HG03460 (cell line): ENCODE measurements around the gene SLC39A1.

Source experiments
- ATAC-seq: cut with Tn5 transposase; IDR thresholded peaks from one replicate; pipeline ENCODE4 v1.9.1; 2021; ENCODE audit not compliant: unreplicated experiment

SLC39A1 gene

GRCh38 chr1:153953859-153954365 is 9.4 kb downstream of the SLC39A1 start:
- ATAC-seq, result no peak

DNA sequence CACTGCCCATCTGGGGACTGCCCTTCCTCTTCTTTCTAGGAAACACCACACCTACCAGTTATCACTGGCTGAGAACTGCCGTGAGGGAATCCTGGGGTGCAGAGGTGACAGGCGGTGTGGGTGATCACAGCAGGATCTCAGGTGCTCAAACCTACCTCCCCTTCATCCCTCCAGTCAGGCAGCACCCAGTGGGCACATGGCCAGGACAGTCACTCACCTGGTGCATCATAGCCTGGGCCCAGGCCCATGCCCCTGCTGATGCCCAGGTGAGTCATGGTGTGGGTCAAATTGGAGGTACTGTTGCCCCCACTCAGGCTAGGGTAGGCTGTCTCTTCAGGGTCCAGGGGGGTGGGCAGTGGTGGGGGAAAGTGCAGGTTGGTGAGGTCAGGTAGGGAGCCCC is 11.5 kb downstream of the SLC39A1 start:
- ATAC-seq, result no peak

- ATAC-seq, result no peak
Observed at GRCh38 chr1:153951183-153951582, 12.2 kb downstream of the SLC39A1 start.

- peak; percentile 56 for ATAC-seq
Observed at GRCh38 chr1:153946622-153947241, 16.6 kb downstream of the SLC39A1 start, which contains the start of gene DENND4B. Gene DENND4B (minus strand): TSS chr1:153946718. CDS start chr1:153944374, 2,344 bp downstream.

- ATAC-seq, result peak; percentile 60
Observed at GRCh38 chr1:153945795-153946621, 17.3 kb downstream of the SLC39A1 start.

GRCh38 chr1:153945131-153945794 is 18.1 kb downstream of the SLC39A1 start:
- ATAC-seq, result peak; percentile 30

DNA sequence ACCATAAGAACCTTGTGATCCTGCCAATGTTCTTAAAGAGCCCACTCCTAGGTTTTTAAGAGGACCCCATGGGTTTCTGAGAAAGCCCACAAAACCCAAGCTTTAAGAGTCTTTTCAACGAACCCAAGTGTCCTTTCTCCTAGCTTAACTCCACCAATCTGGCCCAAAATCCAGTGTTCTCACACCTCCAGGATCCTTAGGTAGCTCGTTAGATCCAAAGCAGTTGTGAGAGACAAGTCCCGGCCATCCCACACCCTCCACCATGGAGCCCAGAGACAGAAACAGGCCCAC is 18.6 kb downstream of the SLC39A1 start:
- ATAC-seq, result no peak

DNA sequence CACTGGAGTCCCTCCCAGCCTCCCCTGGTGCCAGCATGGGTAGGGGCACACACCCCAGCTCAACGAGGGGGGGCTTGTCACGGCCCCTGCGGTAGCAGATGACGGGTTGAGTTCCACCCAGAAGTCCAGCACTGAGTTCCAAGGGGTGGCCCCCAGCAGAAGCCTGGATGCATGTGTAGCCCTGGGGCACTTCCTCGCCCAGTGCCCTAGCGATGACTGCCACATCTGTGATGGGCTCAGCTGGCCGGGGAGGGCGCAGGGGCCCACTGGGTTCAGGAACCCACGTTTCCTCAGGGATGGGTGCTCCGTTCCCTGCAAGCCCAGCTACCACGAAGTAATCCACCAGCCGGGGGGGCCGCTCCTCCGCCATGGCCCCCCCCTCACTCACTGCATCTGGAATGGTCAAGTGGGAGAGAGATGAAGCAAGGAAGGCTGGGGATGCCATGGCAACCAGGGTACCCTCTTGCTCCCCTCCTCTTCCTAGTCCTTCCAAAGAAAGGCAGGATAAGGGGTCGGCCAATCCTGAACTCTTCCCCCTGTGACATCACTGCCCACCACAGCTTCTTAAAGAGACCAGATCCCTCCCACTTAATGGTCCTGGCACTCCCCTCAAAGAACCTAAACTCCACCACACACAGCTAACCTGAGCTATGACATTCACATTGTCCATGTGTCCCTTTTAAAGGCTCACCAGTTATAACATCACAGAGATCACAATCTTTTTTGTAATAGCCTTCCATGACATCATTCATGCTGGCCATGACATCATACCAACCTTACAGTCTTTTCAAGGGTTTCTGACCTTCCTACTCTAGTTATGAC is 19.1 kb downstream of the SLC39A1 start:
- no peak for ATAC-seq

- ATAC-seq, result no peak
Observed at GRCh38 chr1:153942766-153943549, 20.4 kb downstream of the SLC39A1 start.

DNA sequence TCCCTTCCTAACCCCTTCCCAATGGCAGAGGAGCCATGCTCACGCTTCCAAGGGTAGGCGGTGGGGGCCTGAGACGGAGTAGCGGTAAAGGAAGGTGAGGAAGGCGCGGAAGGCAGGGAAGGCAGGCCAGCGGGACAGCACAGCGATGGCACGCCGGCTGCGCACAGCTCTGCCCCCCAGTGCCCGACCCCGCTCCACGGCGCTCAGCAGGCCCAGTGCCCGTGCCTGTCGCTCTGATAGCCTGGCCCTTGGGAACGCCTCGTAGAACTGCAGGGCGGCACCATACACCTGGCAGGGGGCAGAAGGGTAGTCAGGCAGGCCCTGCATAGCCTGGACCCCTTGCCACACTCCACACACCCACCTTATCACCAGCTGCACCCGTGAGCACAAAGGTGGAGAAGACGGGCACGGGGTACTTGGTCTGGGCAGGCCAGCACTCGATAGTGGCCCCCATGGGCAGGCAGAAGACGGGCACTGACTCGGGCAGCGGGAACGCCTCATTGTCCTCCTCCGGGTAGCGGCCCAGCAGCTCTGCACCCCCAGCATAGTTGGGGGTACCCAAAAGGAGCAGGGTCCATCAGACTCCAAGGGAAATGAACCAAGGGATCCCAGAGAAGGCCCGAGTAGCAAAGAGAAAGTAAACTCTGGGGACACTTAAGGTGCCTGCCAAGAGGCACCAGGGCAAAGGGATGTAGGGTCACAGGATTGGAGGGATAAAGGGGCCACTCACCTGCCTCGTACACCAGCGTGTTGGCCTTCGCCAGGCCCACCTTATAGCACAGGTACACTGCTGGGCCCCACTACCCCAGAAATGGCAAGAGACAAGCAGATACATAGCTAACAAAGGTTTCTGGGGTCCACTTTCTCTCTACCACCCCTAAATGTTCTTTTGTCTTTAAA is 21.3 kb downstream of the SLC39A1 start:
- ATAC-seq, result no peak

GRCh38 chr1:153940756-153941155 is 22.6 kb downstream of the SLC39A1 start:
- no peak for ATAC-seq

- ATAC-seq, result no peak
Observed at GRCh38 chr1:153939476-153939875, 23.9 kb downstream of the SLC39A1 start.

GRCh38 chr1:153938996-153939395 is 24.3 kb downstream of the SLC39A1 start:
- ATAC-seq, result no peak

GRCh38 chr1:153937331-153937730 is 26.0 kb downstream of the SLC39A1 start:
- no peak for ATAC-seq

- no peak for ATAC-seq
Observed at GRCh38 chr1:153936011-153936802, 27.1 kb downstream of the SLC39A1 start.

GRCh38 chr1:153934746-153935145 is 28.6 kb downstream of the SLC39A1 start:
- no peak for ATAC-seq

GRCh38 chr1:153933955-153934354 is 29.4 kb downstream of the SLC39A1 start:
- ATAC-seq, result no peak

DNA sequence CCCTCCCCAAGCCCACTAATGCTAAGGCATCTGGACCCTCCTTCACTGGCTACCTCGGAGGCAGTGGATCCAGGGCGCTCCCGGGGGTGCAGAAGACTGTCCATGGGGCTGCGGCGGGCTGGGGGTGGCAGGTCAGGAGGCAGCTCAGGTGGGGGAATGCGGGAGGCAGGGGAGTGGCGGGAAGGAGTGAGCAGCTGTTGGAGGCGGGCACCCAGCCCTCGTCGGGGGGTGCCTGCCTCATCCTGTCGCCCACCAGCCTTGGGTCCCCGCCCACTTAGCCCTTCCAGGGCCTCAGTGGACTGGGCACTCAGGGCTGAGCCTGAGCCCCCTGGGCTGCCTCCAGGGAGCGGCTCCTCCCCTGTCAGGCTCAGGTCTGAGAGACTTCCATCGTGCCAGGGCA is 29.9 kb downstream of the SLC39A1 start:
- ATAC-seq, result no peak
